ENCODE data around the gene SSU72. TPM values are rescaled to one million over a fixed set of nuclear protein-coding genes. Genes with fewer than 3 reads are reported as not detected.
"Not testable (repeated sequence)": the region's sequence is repeated elsewhere in the genome, so short reads cannot be mapped to it uniquely, and the experiment has no call there.

The SSU72 gene
- total RNA-seq, 2 donors from 2014 or later: 120 to 175 TPM

GRCh38 chr1:1531947-1532346 is 42.7 kb downstream of the SSU72 start:
- no peaks in the 10 kb centered on the region for H3K4me1 ChIP-seq
- intact Hi-C loops (cut with DNase I): no loop called here
- H3K36me3 ChIP-seq: no peaks in the 10 kb centered on the region

DNA sequence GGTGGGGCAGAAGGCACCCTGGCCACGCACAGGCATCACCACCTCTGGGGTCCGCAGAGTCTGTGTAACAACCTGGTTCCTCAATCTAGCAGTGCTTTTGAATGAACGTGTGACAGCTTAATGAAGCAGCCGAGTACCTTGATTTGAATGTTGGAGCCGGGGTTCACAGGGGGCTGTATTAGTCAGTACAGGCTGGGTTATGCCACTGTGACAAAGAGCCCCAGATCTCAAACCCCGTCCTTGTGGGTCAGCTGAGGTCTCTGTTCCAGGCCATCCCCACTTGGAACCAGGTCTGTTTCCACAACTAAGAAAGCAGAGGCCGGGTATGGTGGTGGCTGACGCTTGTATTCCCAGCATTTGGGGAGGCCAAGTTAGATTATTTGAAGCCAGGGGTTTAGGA is 44.7 kb downstream of the SSU72 start:
- no peaks in the 10 kb centered on the region for H3K4me1 ChIP-seq
- intact Hi-C loops (cut with DNase I): no loop called here
- H3K36me3 ChIP-seq: no peaks in the 10 kb centered on the region
- H3K27me3 ChIP-seq: no peaks in the 10 kb centered on the region
- no peak for DNase-seq
- no peak for TF ChIP-seq CTCF (IDR thresholded peaks at IDR 0.05)
- H3K9ac ChIP-seq (ENCODE audit: low read depth in 2 of 2, low read length in 2 of 2): no peak overlapping the region
- no peaks in the 10 kb centered on the region for H3K9me3 ChIP-seq
- H3K4me3 ChIP-seq: no peak overlapping the region
- H3K27ac ChIP-seq: no peak overlapping the region

More at GRCh38 chr1:1531947-1532346, 42.7 kb downstream of the SSU72 start:
- TF ChIP-seq CTCF (IDR thresholded peaks at IDR 0.05): no peak
- H3K9ac ChIP-seq (ENCODE audit: low read depth in 2 of 2, low read length in 2 of 2): no peak overlapping the region
- no peak for DNase-seq
- H3K27me3 ChIP-seq: no peaks in the 10 kb centered on the region
- H3K4me3 ChIP-seq: no peak overlapping the region
- H3K9me3 ChIP-seq: no peaks in the 10 kb centered on the region
- no peak overlapping the region for H3K27ac ChIP-seq

GRCh38 chr1:1529321-1529720 is 45.3 kb downstream of the SSU72 start:
- Histone ChIP-seq H3K4me3 (no peak overlapping the region), H3K4me1 (no peaks in the 10 kb centered on the region), H3K27me3 (no peaks in the 10 kb centered on the region), H3K9me3 (no peaks in the 10 kb centered on the region), H3K9ac (ENCODE audit: low read depth in 2 of 2, low read length in 2 of 2) (no peak overlapping the region), H3K27ac (no peak overlapping the region), H3K36me3 (no peaks in the 10 kb centered on the region)
- DNase-seq: no peak
- intact Hi-C loops (cut with DNase I): no loop called here
- no peak for TF ChIP-seq CTCF (IDR thresholded peaks at IDR 0.05)

- H3K9me3 ChIP-seq: no peaks in the 10 kb centered on the region
- no peaks in the 10 kb centered on the region for H3K27me3 ChIP-seq
- TF ChIP-seq CTCF (IDR thresholded peaks at IDR 0.05): no peak
- H3K27ac ChIP-seq: no peak overlapping the region
- intact Hi-C loops (cut with DNase I): no loop called here
- H3K4me1 ChIP-seq: no peaks in the 10 kb centered on the region
- no peak for DNase-seq
- no peak overlapping the region for H3K9ac ChIP-seq (ENCODE audit: low read depth in 2 of 2, low read length in 2 of 2)
- no peaks in the 10 kb centered on the region for H3K36me3 ChIP-seq
- no peak overlapping the region for H3K4me3 ChIP-seq
These were observed 46.1 kb downstream of the SSU72 start for GRCh38 chr1:1528301-1529267.

GRCh38 chr1:1527092-1527816 is 47.4 kb downstream of the SSU72 start:
- H3K4me3 ChIP-seq: no peak overlapping the region
- no peaks in the 10 kb centered on the region for H3K9me3 ChIP-seq
- no peaks in the 10 kb centered on the region for H3K27me3 ChIP-seq
- intact Hi-C loops (cut with DNase I): no loop called here
- H3K4me1 ChIP-seq: no peaks in the 10 kb centered on the region
- no peak for TF ChIP-seq CTCF (IDR thresholded peaks at IDR 0.05)
- no peaks in the 10 kb centered on the region for H3K36me3 ChIP-seq
- no peak for DNase-seq
- H3K9ac ChIP-seq (ENCODE audit: low read depth in 2 of 2, low read length in 2 of 2): no peak overlapping the region
- no peak overlapping the region for H3K27ac ChIP-seq

DNA sequence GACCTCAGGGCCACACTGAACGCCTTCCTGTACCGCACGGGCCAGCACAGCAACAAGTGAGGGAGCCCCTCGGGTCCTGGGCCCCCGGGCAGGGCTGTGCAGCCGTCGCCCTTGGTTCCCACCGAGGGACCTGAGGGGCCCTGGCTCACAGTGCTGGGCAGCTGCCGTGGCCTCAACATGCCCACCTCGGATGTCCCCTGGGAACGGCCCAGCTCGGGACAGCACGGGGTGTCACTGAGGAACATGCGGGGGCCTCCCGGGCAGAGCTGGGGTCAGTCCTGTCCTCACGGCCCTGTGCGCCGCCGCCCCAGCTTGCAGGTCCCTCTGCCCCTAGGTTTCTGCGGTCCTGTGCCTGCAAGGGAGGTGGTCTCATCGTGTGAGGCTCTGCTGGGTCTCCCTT is 48.2 kb downstream of the SSU72 start:
- H3K9ac ChIP-seq (ENCODE audit: low read depth in 2 of 2, low read length in 2 of 2); H3K27ac ChIP-seq; intact Hi-C loops (cut with DNase I); H3K4me3 ChIP-seq; H3K27me3 ChIP-seq; DNase-seq; H3K4me1 ChIP-seq; H3K9me3 ChIP-seq; H3K36me3 ChIP-seq: not testable (repeated sequence)

GRCh38 chr1:1524750-1525383 is 49.8 kb downstream of the SSU72 start:
- H3K4me3 ChIP-seq; H3K36me3 ChIP-seq; DNase-seq; H3K4me1 ChIP-seq; H3K27me3 ChIP-seq; intact Hi-C loops (cut with DNase I); H3K27ac ChIP-seq; H3K9me3 ChIP-seq; H3K9ac ChIP-seq (ENCODE audit: low read depth in 2 of 2, low read length in 2 of 2): not testable (repeated sequence)

DNA sequence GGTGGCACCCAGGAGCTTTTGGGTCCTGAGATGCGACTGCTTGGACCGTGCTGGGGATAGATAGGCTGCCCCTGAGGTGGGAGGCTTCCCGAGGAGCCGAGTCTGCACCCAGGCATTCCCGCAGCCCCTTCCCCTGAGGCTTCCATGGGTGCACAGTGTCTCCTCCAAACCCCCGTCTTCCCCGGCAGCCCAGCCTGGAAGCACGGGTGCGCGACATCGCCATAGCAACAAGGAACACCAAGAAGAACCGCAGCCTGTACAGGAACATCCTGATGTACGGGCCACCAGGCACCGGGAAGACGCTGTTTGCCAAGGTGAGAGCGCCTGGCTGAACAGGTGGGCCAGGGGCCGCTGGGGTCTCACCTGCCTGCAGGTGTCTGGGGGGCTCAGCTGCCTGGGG is 51.0 kb downstream of the SSU72 start:
- H3K4me1 ChIP-seq; H3K27ac ChIP-seq; H3K4me3 ChIP-seq; H3K36me3 ChIP-seq; H3K9me3 ChIP-seq; H3K9ac ChIP-seq (ENCODE audit: low read depth in 2 of 2, low read length in 2 of 2); intact Hi-C loops (cut with DNase I); H3K27me3 ChIP-seq; DNase-seq: not testable (repeated sequence)

Measured in colonic mucosa (tissue), 4 donors.